ENCODE data around the gene KIAA1328.

KIAA1328 gene

DNA sequence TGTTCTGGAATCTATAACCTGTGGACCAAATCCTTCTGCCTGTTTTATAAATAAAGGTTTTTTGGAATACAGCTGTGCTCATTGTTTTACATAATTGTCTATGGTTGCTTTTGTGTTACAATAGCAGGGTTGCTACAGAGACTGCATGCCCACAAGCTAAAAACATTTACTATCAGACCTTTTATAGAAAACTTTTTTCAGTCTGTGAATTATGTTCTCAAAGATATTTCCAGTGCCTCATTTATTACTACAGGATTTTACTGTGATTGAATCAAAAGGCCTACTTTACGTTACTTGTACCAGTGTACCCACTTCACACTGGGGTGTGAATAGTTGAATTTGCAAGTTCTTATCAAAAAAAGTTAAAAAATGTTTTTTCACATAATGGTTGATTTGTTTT is 7.0 kb downstream of the KIAA1328 start:
- no peak overlapping the region for H3K27ac ChIP-seq
- TF ChIP-seq, protein P1, sequence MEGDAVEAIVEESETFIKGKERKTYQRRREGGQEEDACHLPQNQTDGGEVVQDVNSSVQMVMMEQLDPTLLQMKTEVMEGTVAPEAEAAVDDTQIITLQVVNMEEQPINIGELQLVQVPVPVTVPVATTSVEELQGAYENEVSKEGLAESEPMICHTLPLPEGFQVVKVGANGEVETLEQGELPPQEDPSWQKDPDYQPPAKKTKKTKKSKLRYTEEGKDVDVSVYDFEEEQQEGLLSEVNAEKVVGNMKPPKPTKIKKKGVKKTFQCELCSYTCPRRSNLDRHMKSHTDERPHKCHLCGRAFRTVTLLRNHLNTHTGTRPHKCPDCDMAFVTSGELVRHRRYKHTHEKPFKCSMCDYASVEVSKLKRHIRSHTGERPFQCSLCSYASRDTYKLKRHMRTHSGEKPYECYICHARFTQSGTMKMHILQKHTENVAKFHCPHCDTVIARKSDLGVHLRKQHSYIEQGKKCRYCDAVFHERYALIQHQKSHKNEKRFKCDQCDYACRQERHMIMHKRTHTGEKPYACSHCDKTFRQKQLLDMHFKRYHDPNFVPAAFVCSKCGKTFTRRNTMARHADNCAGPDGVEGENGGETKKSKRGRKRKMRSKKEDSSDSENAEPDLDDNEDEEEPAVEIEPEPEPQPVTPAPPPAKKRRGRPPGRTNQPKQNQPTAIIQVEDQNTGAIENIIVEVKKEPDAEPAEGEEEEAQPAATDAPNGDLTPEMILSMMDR (IDR thresholded peaks at IDR 0.05) = no peak
- no peak for TF ChIP-seq ZFX (IDR thresholded peaks at IDR 0.05; ENCODE audit: borderline replicate concordance)

DNA sequence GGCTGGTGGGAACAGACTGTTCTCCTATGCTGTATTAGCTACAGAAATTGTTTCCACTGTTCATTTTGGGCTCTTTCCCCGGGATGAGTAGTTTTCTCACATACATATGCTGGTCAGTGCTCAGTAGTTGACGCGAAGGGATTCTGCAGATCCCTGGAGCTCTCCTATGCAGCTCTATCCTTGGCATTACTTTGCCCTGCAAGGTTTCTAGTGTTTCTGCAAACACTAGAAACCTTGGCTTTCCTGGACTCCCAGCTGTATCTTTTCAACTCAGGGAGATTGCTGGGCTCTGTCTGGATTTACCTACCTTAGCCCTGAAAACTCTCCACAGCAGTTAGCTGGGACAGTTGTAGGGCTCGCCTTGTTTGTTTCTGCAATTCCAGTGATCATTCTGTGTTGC is 10.9 kb downstream of the KIAA1328 start:
- H3K27ac ChIP-seq = no peak overlapping the region
- no peak for TF ChIP-seq ZFX (IDR thresholded peaks at IDR 0.05; ENCODE audit: borderline replicate concordance)
- TF ChIP-seq, protein P1 (IDR thresholded peaks at IDR 0.05) = no peak

DNA sequence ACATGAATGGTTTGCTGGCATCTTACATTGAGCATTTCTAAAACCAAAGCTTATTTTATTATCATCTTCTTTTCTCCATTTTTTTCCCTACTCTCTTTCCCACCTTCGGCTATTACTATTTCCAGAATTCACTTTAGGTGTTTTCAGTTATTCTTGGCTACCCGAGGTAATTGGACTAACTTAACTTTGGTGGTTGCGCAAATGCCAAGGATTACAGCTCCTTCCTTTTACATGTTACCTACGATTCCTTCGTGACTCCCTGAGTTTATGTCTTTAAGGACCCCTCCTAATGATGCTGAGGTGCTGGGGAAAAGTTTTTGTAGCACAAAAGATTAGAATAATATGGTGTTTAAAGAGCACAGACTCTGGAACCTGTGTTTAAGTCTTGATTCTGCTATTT is 14.3 kb downstream of the KIAA1328 start:
- H3K27ac ChIP-seq = no peak overlapping the region
- no peak for TF ChIP-seq ZFX (IDR thresholded peaks at IDR 0.05; ENCODE audit: borderline replicate concordance)
- TF ChIP-seq, protein P1 (IDR thresholded peaks at IDR 0.05) = no peak

DNA sequence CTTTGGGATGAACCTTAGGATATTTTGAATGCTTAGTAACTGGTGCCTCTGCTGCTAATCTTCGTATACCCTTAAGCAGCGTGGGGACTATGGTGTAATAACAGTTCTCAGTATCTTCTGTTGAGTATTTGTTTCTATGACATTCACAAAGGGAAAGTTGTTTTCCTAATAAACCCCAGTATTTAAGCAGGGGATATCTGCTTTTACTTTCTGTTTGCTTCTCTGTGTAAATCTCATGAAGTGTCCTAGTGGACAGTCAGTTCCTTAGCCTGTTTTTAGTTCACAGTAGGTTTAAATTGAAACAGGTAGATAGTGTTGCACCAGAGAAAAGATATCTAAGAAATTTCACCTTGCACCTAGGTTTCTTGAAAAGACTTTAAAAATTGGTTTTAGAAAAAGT is 14.9 kb downstream of the KIAA1328 start:
- TF ChIP-seq, protein P1 (IDR thresholded peaks at IDR 0.05) = no peak
- TF ChIP-seq ZFX (IDR thresholded peaks at IDR 0.05; ENCODE audit: borderline replicate concordance) = no peak
- no peak overlapping the region for H3K27ac ChIP-seq

DNA sequence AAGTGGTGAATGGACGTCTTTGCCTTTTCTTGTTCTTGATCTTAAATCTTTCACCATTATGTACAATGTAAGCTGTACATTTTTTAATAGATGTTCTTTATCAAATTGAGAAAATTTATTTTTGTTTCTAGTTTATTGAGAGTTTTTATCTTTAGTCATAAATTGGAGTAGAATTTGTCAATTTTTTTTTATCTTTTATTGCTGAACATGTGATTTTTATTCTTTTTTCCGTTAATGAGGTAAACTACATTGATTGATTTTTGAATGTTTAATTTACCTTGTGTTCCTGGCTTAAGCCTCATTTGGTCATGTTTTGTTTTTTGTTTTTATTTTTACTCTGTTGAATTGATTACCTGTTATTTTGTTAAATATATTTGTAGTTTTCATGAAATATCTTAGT is 19.7 kb downstream of the KIAA1328 start:
- no peak overlapping the region for H3K27ac ChIP-seq
- no peak for TF ChIP-seq ZFX (IDR thresholded peaks at IDR 0.05; ENCODE audit: borderline replicate concordance)
- TF ChIP-seq, protein P1 (IDR thresholded peaks at IDR 0.05) = no peak

DNA sequence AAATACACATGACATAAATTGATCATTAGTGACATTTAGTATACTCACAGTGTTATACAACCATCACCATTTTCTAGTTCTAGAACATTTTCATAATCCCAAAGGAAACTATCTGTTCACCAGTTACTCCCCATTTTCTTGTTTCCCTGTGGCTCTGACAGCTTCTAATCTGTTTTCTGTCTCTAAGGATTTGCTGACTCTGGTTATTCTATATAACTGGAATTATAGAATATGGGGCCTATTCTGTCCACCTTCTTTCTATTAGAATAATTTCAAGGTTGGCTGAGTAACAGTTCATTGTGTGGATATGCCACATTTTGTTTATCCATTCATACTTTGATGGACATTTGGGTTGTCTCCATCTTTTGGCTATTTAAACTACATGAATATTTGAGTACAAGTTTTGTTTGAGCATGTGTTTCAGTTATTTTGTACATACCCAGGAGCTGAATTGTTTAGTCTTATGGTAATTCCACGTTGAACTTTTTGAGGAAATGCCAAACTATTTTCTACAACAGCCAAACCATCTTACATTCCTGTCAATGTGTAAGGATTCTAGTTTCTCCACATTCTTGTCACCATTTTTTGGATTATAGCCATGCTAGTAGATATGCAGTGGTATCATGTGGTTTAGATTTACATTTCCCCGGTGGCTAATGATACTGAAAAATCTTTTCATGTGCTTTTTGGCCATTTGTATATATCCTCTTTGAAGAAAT is 20.5 kb downstream of the KIAA1328 start:
- no peak overlapping the region for H3K27ac ChIP-seq
- TF ChIP-seq ZFX (IDR thresholded peaks at IDR 0.05; ENCODE audit: borderline replicate concordance) = no peak
- TF ChIP-seq, protein P1 (IDR thresholded peaks at IDR 0.05) = no peak

DNA sequence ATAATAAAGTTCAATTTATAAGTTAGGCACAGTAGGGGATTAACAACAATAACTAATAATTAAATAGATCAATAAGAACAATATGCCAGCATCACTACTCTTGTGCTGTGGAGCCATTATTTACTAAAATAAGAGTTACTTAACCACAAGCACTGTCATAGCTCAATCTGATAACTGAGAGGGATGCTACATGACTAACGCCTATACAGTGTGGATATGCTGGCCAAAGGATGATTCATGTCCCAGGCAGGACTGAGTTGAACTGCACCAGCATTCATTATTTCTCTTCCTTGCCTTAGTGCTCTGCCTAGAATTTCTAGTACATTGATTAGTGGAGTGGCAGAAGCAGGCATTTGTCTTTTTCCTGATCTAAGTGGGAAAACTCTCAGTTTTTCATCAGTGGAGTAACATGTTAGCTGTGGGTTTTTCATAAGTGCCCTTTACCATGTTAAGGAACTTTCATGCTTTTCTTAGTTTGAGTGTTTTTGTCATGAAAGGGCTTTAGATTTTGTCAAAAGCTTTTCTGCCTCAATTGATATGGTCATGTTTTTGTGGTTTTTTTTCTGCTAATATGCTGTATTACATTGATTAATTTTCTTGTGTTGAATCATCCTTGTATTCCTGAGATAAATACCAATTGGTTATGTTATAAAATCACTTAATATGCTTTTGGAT is 21.7 kb downstream of the KIAA1328 start:
- TF ChIP-seq, protein P1 (IDR thresholded peaks at IDR 0.05) = no peak
- TF ChIP-seq ZFX (IDR thresholded peaks at IDR 0.05; ENCODE audit: borderline replicate concordance) = no peak
- no peak overlapping the region for H3K27ac ChIP-seq

Data from 22Rv1 (cell line).